ENCODE measurements around the gene TNS1.

Gene TNS1

GRCh38 chr2:217892560-217892959, 110.2 kb downstream of the TNS1 start:
- no peak for DNase-seq

- no peak for DNase-seq
These were observed 112.3 kb downstream of the TNS1 start for GRCh38 chr2:217890445-217890844.

GRCh38 chr2:217889656-217890055, 113.1 kb downstream of the TNS1 start:
- DNase-seq: no peak

GRCh38 chr2:217887841-217888701, 114.7 kb downstream of the TNS1 start:
- no peak for DNase-seq

GRCh38 chr2:217886720-217887309, 116.0 kb downstream of the TNS1 start:
- DNase-seq: peak; percentile 49

GRCh38 chr2:217886091-217886490, 116.7 kb downstream of the TNS1 start:
- no peak for DNase-seq

GRCh38 chr2:217884985-217885384, 117.8 kb downstream of the TNS1 start:
- DNase-seq: no peak

GRCh38 chr2:217880891-217881290, 121.9 kb downstream of the TNS1 start:
- DNase-seq: no peak

- no peak for DNase-seq
These were observed 122.4 kb downstream of the TNS1 start for GRCh38 chr2:217880287-217880889.

- DNase-seq: no peak
These were observed 123.7 kb downstream of the TNS1 start for GRCh38 chr2:217878915-217879590.

GRCh38 chr2:217877866-217878265, 124.9 kb downstream of the TNS1 start:
- DNase-seq: no peak

GRCh38 chr2:217876253-217876570, 126.6 kb downstream of the TNS1 start:
- DNase-seq: no peak

- no peak for DNase-seq
These were observed 127.1 kb downstream of the TNS1 start for GRCh38 chr2:217875556-217876252.

GRCh38 chr2:217875138-217875537, 127.7 kb downstream of the TNS1 start:
- no peak for DNase-seq

GRCh38 chr2:217873371-217873770, 129.4 kb downstream of the TNS1 start:
- no peak for DNase-seq

GRCh38 chr2:217872319-217872718, 130.5 kb downstream of the TNS1 start:
- DNase-seq: no peak

GRCh38 chr2:217870528-217871011, 132.2 kb downstream of the TNS1 start:
- no peak for DNase-seq

- no peak for DNase-seq
These were observed 133.9 kb downstream of the TNS1 start for GRCh38 chr2:217868911-217869334.

- no peak for DNase-seq
These were observed 134.4 kb downstream of the TNS1 start for GRCh38 chr2:217868265-217868892.

GRCh38 chr2:217866457-217866856, 136.3 kb downstream of the TNS1 start:
- DNase-seq: no peak

GRCh38 chr2:217864963-217865772, 137.6 kb downstream of the TNS1 start:
- DNase-seq: no peak

Data from NCI-H1092 treated with DMSO at 0.1 percent for 48 hours (cell line).